CD4-positive, alpha-beta T cell treated with Interleukin-4 for 1 hour (primary cell): ENCODE results near the gene GALNT9.
"Not testable (repeated sequence)": the region's sequence is repeated elsewhere in the genome, so short reads cannot be mapped to it uniquely, and the experiment has no call there.

Experiments used
- DNase-seq, 2 donors: peaks; one replicate each; pipeline ENCODE4 v3.0.0-alpha.2; 2020 to 2022

Gene GALNT9

GRCh38 chr12:132278401-132279183 is 50.8 kb downstream of the GALNT9 start:
- no peak for DNase-seq

GRCh38 chr12:132277949-132278348 is 51.4 kb downstream of the GALNT9 start:
- no peak for DNase-seq

GRCh38 chr12:132277374-132277941 is 51.9 kb downstream of the GALNT9 start:
- no peak for DNase-seq

GRCh38 chr12:132276827-132277373 is 52.5 kb downstream of the GALNT9 start:
- no peak for DNase-seq

GRCh38 chr12:132276066-132276826 is 53.1 kb downstream of the GALNT9 start:
- DNase-seq, result no peak

- no peak for DNase-seq
Observed at GRCh38 chr12:132275631-132276030, 53.8 kb downstream of the GALNT9 start.

GRCh38 chr12:132275110-132275531 is 54.3 kb downstream of the GALNT9 start:
- no peak for DNase-seq

GRCh38 chr12:132273992-132274334 is 55.4 kb downstream of the GALNT9 start:
- no peak for DNase-seq

GRCh38 chr12:132272711-132273110 is 56.7 kb downstream of the GALNT9 start:
- DNase-seq, result no peak

GRCh38 chr12:132271755-132272092 is 57.7 kb downstream of the GALNT9 start:
- DNase-seq, result no peak

- no peak for DNase-seq
Observed at GRCh38 chr12:132270969-132271754, 58.2 kb downstream of the GALNT9 start.

GRCh38 chr12:132270516-132270915 is 58.9 kb downstream of the GALNT9 start:
- no peak for DNase-seq

- DNase-seq, result no peak
Observed at GRCh38 chr12:132269271-132269968, 60.0 kb downstream of the GALNT9 start.

GRCh38 chr12:132268674-132269073 is 60.7 kb downstream of the GALNT9 start:
- no peak for DNase-seq

- DNase-seq, result no peak
Observed at GRCh38 chr12:132267873-132268272, 61.5 kb downstream of the GALNT9 start.

- DNase-seq, result no peak
Observed at GRCh38 chr12:132266802-132267201, 62.6 kb downstream of the GALNT9 start.

GRCh38 chr12:132266370-132266769 is 63.0 kb downstream of the GALNT9 start:
- DNase-seq, result no peak

GRCh38 chr12:132265822-132266221 is 63.6 kb downstream of the GALNT9 start:
- DNase-seq, result not testable (repeated sequence)

- DNase-seq, result no peak
Observed at GRCh38 chr12:132265056-132265800, 64.2 kb downstream of the GALNT9 start.

GRCh38 chr12:132264086-132265010 is 65.0 kb downstream of the GALNT9 start:
- no peak for DNase-seq
